Measurements from ENCODE around the gene MYF5.

Gene MYF5

DNA sequence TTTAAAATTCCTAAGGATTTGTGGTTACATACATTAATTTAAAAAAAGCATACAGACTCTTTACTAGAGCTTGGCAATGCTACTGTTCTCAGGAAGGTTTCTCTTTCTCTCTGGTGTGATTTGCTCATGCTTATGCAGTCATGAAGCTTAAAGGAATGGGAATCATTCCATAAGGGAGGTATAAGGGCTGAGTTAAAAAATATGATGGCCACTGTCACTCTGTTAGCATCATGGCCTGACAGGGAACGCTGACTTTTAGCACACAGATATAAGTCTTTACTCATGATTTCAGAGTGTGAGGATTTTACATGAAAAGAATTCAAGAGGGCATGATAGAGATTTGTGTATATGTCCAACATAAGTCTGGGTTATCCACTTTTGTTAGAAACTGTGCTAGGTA lies 3.8 kb downstream of the MYF5 start:
- H3K36me3 ChIP-seq (ENCODE audit: insufficient read depth, low read length): peaks cover 9% of the 10 kb centered on the region
- H3K9me3 ChIP-seq (replicated peaks; ENCODE audit: low read length): no peaks in the 10 kb centered on the region
- no peaks in the 10 kb centered on the region for H3K27me3 ChIP-seq (ENCODE audit: control insufficient read depth, insufficient read depth, low read length)
- peak overlapping the region; percentile 71 for H3K9ac ChIP-seq (ENCODE audit: low read depth, low read length)
- H3K4me2 ChIP-seq (ENCODE audit: low read length): peak overlapping the region; percentile 93
- H3K4me3 ChIP-seq (ENCODE audit: low read length): peak overlapping the region; percentile 51
- H3K4me1 ChIP-seq (ENCODE audit: control insufficient read depth, insufficient read depth, low read length): no peaks in the 10 kb centered on the region

DNA sequence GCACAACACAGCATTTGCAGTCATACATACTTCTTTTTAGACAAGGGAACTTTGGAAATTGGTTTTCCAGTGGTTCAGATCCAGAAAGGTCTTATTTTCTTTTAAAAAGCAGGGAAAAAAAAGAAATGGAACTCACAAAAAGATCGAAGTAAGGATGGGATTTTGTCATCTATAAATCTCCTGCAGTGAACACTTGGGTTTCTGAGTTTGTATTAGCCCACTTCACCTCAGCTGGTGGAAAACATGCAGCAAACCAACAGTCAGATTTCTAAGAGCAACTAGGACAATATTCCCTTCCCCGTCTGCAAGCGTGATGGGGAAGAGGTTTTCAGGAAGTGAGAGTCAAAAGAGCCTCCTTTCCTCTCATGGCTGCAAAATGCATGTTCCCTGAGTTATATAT lies 4.6 kb downstream of the MYF5 start:
- Histone ChIP-seq H3K4me3 (ENCODE audit: low read length) (no peak overlapping the region), H3K36me3 (ENCODE audit: insufficient read depth, low read length) (peaks cover 9% of the 10 kb centered on the region), H3K9me3 (replicated peaks; ENCODE audit: low read length) (no peaks in the 10 kb centered on the region), H3K9ac (ENCODE audit: low read depth, low read length) (peak overlapping the region; percentile 71), H3K4me1 (ENCODE audit: control insufficient read depth, insufficient read depth, low read length) (no peaks in the 10 kb centered on the region), H3K4me2 (ENCODE audit: low read length) (peak overlapping the region; percentile 93), H3K27me3 (ENCODE audit: control insufficient read depth, insufficient read depth, low read length) (no peaks in the 10 kb centered on the region)

DNA sequence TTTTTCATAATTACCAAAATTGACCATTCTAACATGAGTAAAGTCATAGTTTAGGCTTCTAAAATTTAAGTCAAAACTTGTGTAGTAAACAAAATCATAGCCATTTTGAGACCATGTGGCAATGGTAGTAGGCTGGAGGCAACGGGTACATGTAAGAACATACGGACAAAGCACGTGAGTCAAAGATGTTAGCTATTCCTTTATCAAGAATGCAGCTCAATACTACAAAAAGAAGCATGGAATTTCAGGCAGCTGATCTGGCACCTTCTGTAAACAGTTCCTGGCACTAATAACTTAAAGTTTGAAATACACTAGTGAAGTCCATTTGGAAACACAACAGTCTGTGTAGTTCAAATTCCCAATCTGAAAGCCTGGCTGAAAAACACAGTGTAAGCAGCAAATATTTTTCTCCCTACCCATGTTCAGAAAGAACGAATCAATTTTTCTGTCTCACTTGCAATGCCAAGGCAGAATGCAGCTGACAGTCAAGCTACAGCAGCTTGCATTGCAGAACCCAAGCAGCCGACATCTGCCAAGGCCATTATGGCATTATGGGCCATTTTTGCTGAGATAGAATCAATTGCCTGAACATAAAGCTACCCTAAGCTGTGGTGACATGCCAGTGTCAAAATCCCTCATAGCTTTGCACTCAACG lies 29.3 kb downstream of the MYF5 start:
- H3K4me1 ChIP-seq (ENCODE audit: control insufficient read depth, insufficient read depth, low read length): no peaks in the 10 kb centered on the region
- H3K9me3 ChIP-seq (replicated peaks; ENCODE audit: low read length): no peaks in the 10 kb centered on the region
- no peaks in the 10 kb centered on the region for H3K36me3 ChIP-seq (ENCODE audit: insufficient read depth, low read length)
- H3K4me3 ChIP-seq (ENCODE audit: low read length): no peak overlapping the region
- H3K4me2 ChIP-seq (ENCODE audit: low read length): no peak overlapping the region
- no peak overlapping the region for H3K9ac ChIP-seq (ENCODE audit: low read depth, low read length)
- H3K27me3 ChIP-seq (ENCODE audit: control insufficient read depth, insufficient read depth, low read length): no peaks in the 10 kb centered on the region

GRCh38 chr12:80747800-80748199 lies 31.1 kb downstream of the MYF5 start:
- no peak overlapping the region for H3K4me3 ChIP-seq (ENCODE audit: low read length)
- H3K4me2 ChIP-seq (ENCODE audit: low read length): no peak overlapping the region
- no peaks in the 10 kb centered on the region for H3K4me1 ChIP-seq (ENCODE audit: control insufficient read depth, insufficient read depth, low read length)
- no peak overlapping the region for H3K9ac ChIP-seq (ENCODE audit: low read depth, low read length)
- H3K36me3 ChIP-seq (ENCODE audit: insufficient read depth, low read length): no peaks in the 10 kb centered on the region
- no peaks in the 10 kb centered on the region for H3K9me3 ChIP-seq (replicated peaks; ENCODE audit: low read length)
- no peaks in the 10 kb centered on the region for H3K27me3 ChIP-seq (ENCODE audit: control insufficient read depth, insufficient read depth, low read length)

GRCh38 chr12:80749456-80749855 lies 32.7 kb downstream of the MYF5 start:
- Histone ChIP-seq H3K27me3 (ENCODE audit: control insufficient read depth, insufficient read depth, low read length) (no peaks in the 10 kb centered on the region), H3K9me3 (replicated peaks; ENCODE audit: low read length) (no peaks in the 10 kb centered on the region), H3K4me2 (ENCODE audit: low read length) (no peak overlapping the region), H3K36me3 (ENCODE audit: insufficient read depth, low read length) (no peaks in the 10 kb centered on the region), H3K4me3 (ENCODE audit: low read length) (no peak overlapping the region), H3K9ac (ENCODE audit: low read depth, low read length) (no peak overlapping the region), H3K4me1 (ENCODE audit: control insufficient read depth, insufficient read depth, low read length) (no peaks in the 10 kb centered on the region)

GRCh38 chr12:80752464-80752863 lies 35.8 kb downstream of the MYF5 start:
- no peak overlapping the region for H3K4me2 ChIP-seq (ENCODE audit: low read length)
- H3K27me3 ChIP-seq (ENCODE audit: control insufficient read depth, insufficient read depth, low read length): no peaks in the 10 kb centered on the region
- peaks cover 10% of the 10 kb centered on the region for H3K4me1 ChIP-seq (ENCODE audit: control insufficient read depth, insufficient read depth, low read length)
- no peaks in the 10 kb centered on the region for H3K36me3 ChIP-seq (ENCODE audit: insufficient read depth, low read length)
- H3K9me3 ChIP-seq (replicated peaks; ENCODE audit: low read length): no peaks in the 10 kb centered on the region
- no peak overlapping the region for H3K9ac ChIP-seq (ENCODE audit: low read depth, low read length)
- H3K4me3 ChIP-seq (ENCODE audit: low read length): no peak overlapping the region

DNA sequence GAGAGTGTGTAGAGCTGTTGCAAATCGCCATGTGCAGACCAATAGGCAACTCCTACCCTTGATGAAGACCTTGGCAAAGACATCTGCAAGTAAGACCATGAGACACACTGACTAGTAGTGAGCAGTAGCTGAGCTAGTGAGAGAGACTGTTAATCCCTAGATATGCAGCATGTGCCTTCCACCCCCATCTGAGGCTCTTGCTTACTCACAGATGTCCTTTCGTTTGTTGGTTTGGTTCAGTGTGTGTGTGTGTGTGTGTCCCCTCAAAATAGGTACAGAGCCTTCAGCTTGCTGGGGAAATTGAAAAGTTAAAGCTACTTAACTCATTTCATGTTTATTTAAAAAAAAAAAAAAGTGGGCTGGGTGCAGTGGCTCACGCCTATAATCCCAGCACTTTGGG lies 37.6 kb downstream of the MYF5 start:
- no peaks in the 10 kb centered on the region for H3K27me3 ChIP-seq (ENCODE audit: control insufficient read depth, insufficient read depth, low read length)
- H3K9me3 ChIP-seq (replicated peaks; ENCODE audit: low read length): no peaks in the 10 kb centered on the region
- H3K4me1 ChIP-seq (ENCODE audit: control insufficient read depth, insufficient read depth, low read length): peaks cover 19% of the 10 kb centered on the region
- no peak overlapping the region for H3K4me3 ChIP-seq (ENCODE audit: low read length)
- H3K36me3 ChIP-seq (ENCODE audit: insufficient read depth, low read length): no peaks in the 10 kb centered on the region
- no peak overlapping the region for H3K9ac ChIP-seq (ENCODE audit: low read depth, low read length)
- H3K4me2 ChIP-seq (ENCODE audit: low read length): no peak overlapping the region

DNA sequence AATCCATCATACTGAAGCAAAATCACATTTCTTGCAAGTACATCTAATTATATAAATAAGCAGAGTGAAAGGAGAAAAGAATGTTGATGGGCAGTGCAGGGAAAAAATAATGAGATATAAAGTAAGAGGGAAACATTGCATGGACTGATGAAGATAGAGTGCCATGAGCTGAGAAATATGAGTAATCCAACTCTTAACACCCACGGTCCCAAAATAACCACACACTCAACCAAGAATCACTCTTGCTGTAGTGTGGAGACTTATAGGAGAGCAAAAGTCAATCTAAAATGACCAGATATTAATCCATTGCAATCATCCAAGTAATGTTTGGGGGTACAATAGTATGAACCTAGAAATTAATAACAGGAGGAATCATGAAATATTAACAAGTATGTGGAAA lies 40.2 kb downstream of the MYF5 start:
- H3K36me3 ChIP-seq (ENCODE audit: insufficient read depth, low read length): no peaks in the 10 kb centered on the region
- H3K4me1 ChIP-seq (ENCODE audit: control insufficient read depth, insufficient read depth, low read length): peaks cover 19% of the 10 kb centered on the region
- H3K27me3 ChIP-seq (ENCODE audit: control insufficient read depth, insufficient read depth, low read length): no peaks in the 10 kb centered on the region
- H3K4me2 ChIP-seq (ENCODE audit: low read length): no peak overlapping the region
- H3K9ac ChIP-seq (ENCODE audit: low read depth, low read length): no peak overlapping the region
- H3K9me3 ChIP-seq (replicated peaks; ENCODE audit: low read length): no peaks in the 10 kb centered on the region
- H3K4me3 ChIP-seq (ENCODE audit: low read length): no peak overlapping the region

DNA sequence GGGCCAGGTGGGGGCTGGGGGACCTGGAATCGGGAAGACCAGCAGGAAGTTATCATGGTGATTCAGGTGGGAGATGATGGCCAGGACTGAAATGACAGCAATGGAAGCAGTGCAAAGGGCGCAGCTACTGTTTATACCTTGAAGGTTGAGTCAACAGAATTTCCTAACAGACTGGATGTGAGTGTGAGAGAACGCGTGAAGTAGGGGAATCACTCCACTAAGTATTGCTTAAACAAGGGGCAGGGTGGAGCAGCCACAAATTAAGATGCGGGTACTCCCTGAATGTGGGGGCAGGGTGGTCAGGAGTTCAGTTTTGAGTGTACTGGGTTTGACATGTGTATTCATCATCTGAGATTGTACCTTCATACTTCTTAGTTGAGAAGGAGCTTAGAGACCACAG lies 45.1 kb downstream of the MYF5 start:
- no peak overlapping the region for H3K9ac ChIP-seq (ENCODE audit: low read depth, low read length)
- H3K4me2 ChIP-seq (ENCODE audit: low read length): no peak overlapping the region
- no peaks in the 10 kb centered on the region for H3K36me3 ChIP-seq (ENCODE audit: insufficient read depth, low read length)
- peaks cover 24% of the 10 kb centered on the region for H3K4me1 ChIP-seq (ENCODE audit: control insufficient read depth, insufficient read depth, low read length)
- H3K27me3 ChIP-seq (ENCODE audit: control insufficient read depth, insufficient read depth, low read length): no peaks in the 10 kb centered on the region
- H3K4me3 ChIP-seq (ENCODE audit: low read length): no peak overlapping the region
- no peaks in the 10 kb centered on the region for H3K9me3 ChIP-seq (replicated peaks; ENCODE audit: low read length)

GRCh38 chr12:80763874-80764273 lies 47.2 kb downstream of the MYF5 start:
- Histone ChIP-seq H3K4me1 (ENCODE audit: control insufficient read depth, insufficient read depth, low read length) (peaks cover 10% of the 10 kb centered on the region), H3K36me3 (ENCODE audit: insufficient read depth, low read length) (no peaks in the 10 kb centered on the region), H3K9me3 (replicated peaks; ENCODE audit: low read length) (no peaks in the 10 kb centered on the region), H3K9ac (ENCODE audit: low read depth, low read length) (peak overlapping the region; percentile 54), H3K4me2 (ENCODE audit: low read length) (peak overlapping the region; percentile 4), H3K27me3 (ENCODE audit: control insufficient read depth, insufficient read depth, low read length) (no peaks in the 10 kb centered on the region), H3K4me3 (ENCODE audit: low read length) (no peak overlapping the region)

- H3K4me1 ChIP-seq (ENCODE audit: control insufficient read depth, insufficient read depth, low read length): peaks cover 10% of the 10 kb centered on the region
- no peaks in the 10 kb centered on the region for H3K9me3 ChIP-seq (replicated peaks; ENCODE audit: low read length)
- H3K4me2 ChIP-seq (ENCODE audit: low read length): no peak overlapping the region
- H3K36me3 ChIP-seq (ENCODE audit: insufficient read depth, low read length): no peaks in the 10 kb centered on the region
- no peak overlapping the region for H3K9ac ChIP-seq (ENCODE audit: low read depth, low read length)
- no peak overlapping the region for H3K4me3 ChIP-seq (ENCODE audit: low read length)
- no peaks in the 10 kb centered on the region for H3K27me3 ChIP-seq (ENCODE audit: control insufficient read depth, insufficient read depth, low read length)
Measured at GRCh38 chr12:80766210-80766609, 49.5 kb downstream of the MYF5 start.

GRCh38 chr12:80766897-80767296 lies 50.2 kb downstream of the MYF5 start:
- Histone ChIP-seq H3K4me3 (ENCODE audit: low read length) (no peak overlapping the region), H3K9me3 (replicated peaks; ENCODE audit: low read length) (no peaks in the 10 kb centered on the region), H3K9ac (ENCODE audit: low read depth, low read length) (no peak overlapping the region)

More at GRCh38 chr12:80766897-80767296, 50.2 kb downstream of the MYF5 start:
- Histone ChIP-seq H3K4me2 (ENCODE audit: low read length) (no peak overlapping the region), H3K4me1 (ENCODE audit: control insufficient read depth, insufficient read depth, low read length) (peaks cover 10% of the 10 kb centered on the region), H3K36me3 (ENCODE audit: insufficient read depth, low read length) (no peaks in the 10 kb centered on the region), H3K27me3 (ENCODE audit: control insufficient read depth, insufficient read depth, low read length) (no peaks in the 10 kb centered on the region)

Measured in skeletal muscle satellite cell (primary cell).